Activated CD4-positive, alpha-beta T cell treated with anti-CD3 and anti-CD28 coated beads, Interleukin-2, amount 50 U/mL, for 24 hours (primary cell): Measurements from ENCODE around the gene ZDHHC5.
"Not testable (repeated sequence)": the region's sequence is repeated elsewhere in the genome, so short reads cannot be mapped to it uniquely, and the experiment has no call there.

Experiments
- DNase-seq, 2 donors: peaks; one replicate each; pipeline ENCODE4 v3.0.0-alpha.2; 2020; ENCODE audit warnings: low read depth in 1 of 2, low spot score in 1 of 2

ZDHHC5 gene

GRCh38 chr11:57662893-57663292 lies 5.0 kb upstream of the ZDHHC5 start:
- DNase-seq: no peak

DNA sequence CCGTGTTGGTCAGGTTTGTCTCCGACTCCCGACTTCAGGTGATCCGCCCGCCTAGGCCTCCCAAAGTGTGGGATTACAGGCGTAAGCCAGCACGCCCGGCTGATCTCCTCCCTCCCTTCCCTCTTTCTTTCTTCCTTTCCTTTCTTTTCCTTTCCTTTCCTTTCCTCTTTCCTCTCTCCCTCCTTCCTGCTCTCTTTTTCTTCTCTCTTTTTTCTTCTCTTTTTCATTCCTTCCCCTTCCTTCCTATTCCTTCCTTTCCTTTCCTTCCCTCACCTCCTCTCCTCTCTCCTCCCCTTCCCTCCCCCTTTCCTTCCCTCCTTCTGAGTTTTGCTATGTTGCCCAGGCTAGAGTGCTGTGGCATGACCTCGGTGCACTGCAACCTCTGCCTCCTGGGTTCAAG lies 3.9 kb upstream of the ZDHHC5 start:
- DNase-seq: no peak

GRCh38 chr11:57667117-57667735 lies 688 bp upstream of the ZDHHC5 start:
- peak; percentile 59 to 92 for DNase-seq

DNA sequence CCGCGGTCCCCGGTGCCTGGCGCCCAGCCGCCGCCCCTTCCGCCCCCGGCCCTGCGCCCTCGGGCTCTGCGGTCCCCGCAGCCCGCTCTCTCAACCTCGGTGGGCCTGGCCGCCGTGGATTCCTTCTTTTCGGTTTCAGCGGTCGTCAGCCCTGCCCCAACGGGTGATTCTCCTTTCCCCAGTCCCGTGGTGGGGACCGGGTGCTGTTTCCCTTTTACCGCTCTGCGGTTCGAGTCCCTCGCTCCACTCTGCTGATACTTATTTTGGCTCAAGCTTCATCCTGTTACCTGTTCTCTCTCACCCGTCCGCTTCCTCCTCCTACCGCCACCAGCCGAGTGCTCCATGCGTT lies 494 bp downstream of the ZDHHC5 start:
- no peak for DNase-seq

- no peak for DNase-seq
Measured at GRCh38 chr11:57674251-57674650, 6.3 kb downstream of the ZDHHC5 start.

DNA sequence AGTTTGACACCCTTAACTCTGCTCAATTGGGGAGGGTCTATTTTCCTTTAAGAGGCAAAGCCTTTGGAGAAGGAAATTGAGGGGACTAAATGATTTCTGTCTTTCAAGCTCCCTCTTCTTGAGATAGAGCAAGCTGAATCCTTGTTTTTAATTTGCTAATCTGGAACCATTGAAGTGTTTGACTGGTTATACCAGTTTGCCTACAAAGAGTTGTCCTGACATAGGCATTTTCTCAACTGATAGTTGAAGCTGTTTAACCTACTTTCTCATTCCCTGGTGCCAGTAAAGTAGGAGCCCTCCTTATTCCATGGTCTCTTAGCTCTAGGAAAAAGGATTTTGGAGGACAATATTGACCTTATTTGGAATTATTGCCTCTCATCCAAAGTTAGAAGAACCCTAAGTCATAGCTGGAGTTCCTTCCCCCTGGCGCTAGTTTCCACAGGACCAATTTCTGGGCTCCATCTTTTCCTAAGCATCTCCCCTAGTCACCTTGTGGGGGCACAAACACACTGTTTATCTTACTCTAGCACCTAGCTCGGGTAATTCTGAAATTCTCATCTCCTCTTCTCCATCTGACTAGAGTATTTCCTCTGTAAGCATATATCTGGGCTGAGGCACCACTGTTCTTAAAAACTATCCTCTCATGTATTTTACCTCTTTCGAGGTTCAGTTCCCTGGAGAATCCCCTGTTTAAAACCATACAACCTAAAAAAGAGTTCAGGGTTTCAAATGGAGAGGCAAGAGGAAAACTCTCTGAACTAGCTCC lies 7.4 kb downstream of the ZDHHC5 start:
- DNase-seq: no peak

- no peak for DNase-seq
Measured at GRCh38 chr11:57679396-57679795, 11.5 kb downstream of the ZDHHC5 start.

- DNase-seq: no peak
Measured at GRCh38 chr11:57680552-57680874, 12.6 kb downstream of the ZDHHC5 start.

DNA sequence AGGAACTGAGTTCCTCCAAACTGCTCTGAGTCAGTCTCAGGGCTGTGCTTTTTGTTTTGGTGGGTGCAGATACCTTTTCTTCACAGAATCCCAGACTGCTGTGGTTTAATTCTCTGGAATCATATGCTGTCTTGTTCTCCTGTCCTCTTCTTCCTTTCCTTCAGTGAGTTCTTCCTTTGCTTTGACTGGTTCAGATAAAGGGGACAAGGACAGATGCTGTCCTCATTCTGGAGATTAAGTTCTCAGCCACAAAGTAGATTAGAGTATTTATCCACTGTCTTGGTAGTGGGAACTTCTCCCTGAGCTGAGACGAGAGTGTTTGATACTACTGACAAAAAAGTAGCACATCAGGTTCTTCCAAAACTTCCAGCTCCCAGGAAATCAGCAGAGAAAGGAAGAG lies 13.3 kb downstream of the ZDHHC5 start:
- no peak for DNase-seq

DNA sequence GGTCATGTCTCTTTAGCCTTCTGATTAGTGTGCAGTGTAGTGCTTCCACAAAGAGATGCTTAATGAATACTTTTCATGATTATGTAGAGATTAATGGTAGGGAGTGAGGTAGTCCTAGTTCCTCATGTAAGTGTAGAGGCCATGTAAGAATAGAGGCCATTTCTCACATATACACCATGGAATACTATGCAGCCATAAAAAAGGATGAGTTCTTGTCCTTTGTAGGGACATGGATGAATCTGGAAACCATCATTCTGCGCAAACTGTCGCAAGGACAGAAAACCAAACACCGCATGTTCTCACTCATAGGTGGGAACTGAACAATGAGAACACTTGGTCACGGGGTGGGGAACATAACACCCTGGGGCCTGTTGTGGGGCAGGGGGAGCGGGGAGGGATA lies 22.6 kb downstream of the ZDHHC5 start:
- DNase-seq: not testable (repeated sequence)

- DNase-seq: no peak
Measured at GRCh38 chr11:57698843-57699365, 31.0 kb downstream of the ZDHHC5 start.

GRCh38 chr11:57699813-57700212 lies 31.9 kb downstream of the ZDHHC5 start:
- DNase-seq: no peak

GRCh38 chr11:57700425-57700824 lies 32.5 kb downstream of the ZDHHC5 start:
- no peak for DNase-seq

DNA sequence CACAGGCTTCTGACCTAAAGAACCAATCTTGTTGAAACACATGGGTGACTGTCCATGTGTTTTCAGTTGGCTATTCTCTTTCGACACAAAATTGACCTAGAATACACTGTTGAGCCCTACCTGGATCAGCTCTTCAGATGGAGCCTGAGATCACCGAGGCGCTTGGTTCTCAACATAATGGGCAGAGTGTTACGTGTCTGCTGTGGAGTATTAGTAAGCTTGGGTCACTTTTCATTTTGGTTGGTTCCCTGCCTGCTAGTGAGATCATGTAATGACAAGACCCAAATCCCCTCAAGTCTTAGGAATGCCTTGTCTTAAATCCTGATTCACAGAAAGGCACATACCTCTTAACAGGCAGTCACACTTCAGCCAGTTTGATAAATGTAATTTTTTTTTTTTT lies 35.4 kb downstream of the ZDHHC5 start:
- no peak for DNase-seq

DNA sequence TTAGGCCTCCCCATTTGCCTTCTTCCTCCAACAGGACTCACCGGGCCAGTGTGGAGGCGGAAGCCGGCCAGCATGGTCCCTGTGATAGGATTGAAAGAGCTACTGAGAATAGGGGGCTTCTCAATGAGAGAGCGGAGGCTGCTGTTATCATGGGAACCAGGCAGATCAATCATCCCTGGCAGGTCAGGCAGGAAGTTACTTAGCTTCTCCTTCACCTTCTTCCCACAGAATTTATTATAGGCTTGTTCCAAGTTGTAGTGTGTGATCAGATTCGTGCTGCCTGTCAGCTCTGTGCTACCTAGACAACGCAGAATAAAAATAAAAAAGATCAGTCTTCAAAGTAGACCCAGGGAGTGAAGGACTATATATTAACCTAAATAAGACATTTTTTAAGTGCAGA lies 37.0 kb downstream of the ZDHHC5 start:
- no peak for DNase-seq

- DNase-seq: not testable (repeated sequence)
Measured at GRCh38 chr11:57705432-57705831, 37.5 kb downstream of the ZDHHC5 start.

DNA sequence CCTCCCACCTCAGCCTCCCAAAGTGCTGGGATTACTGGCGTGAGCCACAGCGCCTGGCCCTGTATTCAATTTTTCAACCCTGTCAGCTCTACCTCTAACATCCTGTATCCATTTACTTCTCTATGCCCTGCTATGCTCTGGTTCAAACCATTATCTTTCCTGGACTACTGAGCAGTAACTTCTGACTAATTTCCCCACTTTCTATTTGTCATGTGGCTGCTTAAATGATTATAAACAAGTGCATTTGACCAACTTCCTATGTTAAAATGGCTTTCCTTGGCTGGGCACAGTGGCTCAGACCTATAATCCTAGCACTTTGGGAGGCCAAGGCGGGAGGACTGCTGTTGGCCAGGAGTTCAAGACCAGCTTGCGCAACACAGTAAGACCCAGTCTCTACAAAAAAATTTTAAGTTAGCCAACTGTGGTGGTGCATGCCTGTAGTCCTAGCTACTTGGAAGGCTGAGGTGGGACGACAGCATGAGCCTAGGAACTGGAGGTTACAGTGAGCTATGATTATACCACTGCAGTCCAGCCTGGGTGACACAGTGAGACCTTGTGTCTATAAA lies 42.0 kb downstream of the ZDHHC5 start:
- no peak for DNase-seq

DNA sequence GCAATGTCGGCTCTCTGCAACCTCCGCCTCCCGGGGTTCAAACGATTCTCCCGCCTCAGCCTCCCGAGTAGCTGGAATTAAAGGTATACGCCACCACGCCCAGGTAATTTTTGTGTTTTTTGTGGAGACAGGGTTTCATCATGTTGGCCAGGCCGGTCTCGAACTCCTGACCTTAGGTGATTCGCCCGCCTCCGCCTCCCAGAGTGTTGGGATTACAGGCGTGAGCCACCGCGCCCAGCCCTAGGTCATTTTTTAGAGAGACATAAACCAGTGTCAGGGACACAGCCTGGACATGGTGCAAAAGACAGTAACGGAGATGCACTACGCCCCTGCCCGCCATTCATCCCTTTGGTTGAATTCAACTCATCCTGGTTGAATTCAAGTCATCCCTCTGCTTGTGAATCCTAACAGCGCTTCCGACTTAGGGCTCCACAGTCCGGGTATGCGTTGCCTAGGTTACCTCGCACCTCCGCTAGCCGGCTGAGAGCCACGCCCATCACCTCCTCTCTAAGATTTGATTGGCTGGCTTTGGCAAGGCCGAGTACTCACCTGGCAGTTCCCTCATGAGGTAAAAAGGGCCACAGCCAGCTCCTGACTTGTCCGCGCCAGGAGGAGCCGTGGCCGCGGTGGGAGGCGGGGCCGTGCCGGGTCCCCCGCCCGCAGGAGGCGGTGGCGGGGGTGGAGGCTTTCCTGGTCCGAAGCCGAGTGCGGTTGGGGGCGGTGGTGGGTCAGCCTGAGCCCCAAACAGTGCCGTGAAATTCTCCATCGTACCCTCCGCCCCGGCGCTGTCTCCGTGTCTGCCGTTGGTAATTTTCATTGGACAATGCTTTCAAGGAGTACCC lies 43.7 kb downstream of the ZDHHC5 start, which contains the start of gene MED19:
Gene MED19 (minus strand): TSS at position 802 of the 842 bp plus-strand sequence. CDS start 36 bp downstream, at position 766.
- peak; percentile 58 to 62 for DNase-seq

DNA sequence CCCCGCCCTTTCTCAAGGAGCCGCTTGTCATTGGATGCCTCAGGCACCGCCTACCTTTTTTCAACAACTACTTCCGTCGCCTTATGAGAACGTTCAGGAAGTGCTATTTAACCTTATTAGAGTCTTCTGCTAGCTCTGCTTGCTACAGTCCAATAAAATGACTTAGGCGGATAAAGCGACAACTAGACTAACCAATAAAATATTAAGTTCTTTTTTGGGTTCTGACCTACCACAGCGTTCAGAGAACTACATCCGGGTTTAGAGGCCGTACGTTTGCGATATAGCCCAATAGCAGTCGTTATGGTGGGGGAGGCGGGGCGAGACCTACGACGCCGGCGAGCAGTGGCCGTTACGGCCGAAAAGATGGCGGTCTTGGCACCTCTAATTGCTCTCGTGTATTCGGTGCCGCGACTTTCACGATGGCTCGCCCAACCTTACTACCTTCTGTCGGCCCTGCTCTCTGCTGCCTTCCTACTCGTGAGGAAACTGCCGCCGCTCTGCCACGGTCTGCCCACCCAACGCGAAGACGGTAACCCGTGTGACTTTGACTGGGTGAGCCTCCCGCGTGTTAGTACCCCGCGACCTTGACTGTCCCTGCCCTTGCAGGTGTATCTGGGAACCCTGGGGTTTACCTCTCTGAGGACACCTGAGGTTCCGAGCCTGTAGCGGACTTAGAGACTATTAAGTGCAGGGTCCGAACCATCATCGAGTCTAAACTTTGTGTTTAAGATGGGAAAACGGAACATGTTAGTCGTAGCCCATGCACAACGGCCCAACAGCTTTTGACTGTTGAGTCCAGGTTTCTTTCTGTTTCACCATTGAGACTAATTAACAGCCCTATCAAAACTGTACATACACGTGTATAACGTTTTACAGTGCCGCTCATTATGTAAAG lies 44.6 kb downstream of the ZDHHC5 start, which contains the start of gene TMX2:
Gene TMX2 (plus strand): TSS at position 338 of the 895 bp plus-strand sequence. CDS start 26 bp downstream, at position 364.
- peak; percentile 70 to 90 for DNase-seq

DNA sequence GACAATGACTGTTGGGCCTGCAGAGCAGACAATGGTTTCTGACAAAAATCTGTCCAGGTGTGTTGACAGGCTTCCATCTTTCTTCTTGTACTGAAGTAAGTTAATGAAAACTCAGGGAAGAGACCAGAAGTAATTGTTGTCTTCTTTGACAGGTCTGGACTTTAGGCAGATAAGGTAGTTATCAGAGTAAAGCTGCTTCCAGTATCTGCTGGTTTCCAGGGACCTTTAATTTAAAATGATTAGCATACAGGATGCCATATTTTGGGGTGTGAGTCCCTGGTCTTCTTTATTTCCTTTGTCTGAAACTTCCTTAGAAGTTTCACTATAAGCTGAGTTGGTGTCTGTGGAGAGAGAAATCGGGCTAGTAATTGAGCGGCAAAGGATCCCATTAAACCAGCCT lies 45.9 kb downstream of the ZDHHC5 start:
- DNase-seq: no peak
